CD14-positive monocyte (primary cell): ENCODE measurements around the gene LNX2. TPM values are rescaled to one million over a fixed set of nuclear protein-coding genes. Genes with fewer than 3 reads are reported as not detected.

Source experiments
- DNase-seq, 3 donors: peaks; one replicate each; pipeline ENCODE4 v3.0.0-alpha.2; 2011 to 2022
- H2AFZ ChIP-seq: 2 replicates; pipeline ENCODE4 v1.6.0; 2012; ENCODE audit warnings: mild to moderate bottlenecking, low read depth, low read length, inconsistent platforms; ENCODE audit not compliant: insufficient read depth, poor library complexity, severe bottlenecking
- H3K27ac ChIP-seq, 2 donors: 1 replicate in 1 of 2; 2 replicates in 1 of 2; pipeline ENCODE4 v1.5.1; 2012 to 2013; ENCODE audit warnings: low read length in 2 of 2, control low read depth in 1 of 2, inconsistent platforms in 1 of 2, low read depth in 1 of 2, mild to moderate bottlenecking in 1 of 2
- H3K27me3 ChIP-seq, 2 donors: one replicate each; pipeline versions ENCODE4 v1.6.0 to v1.6.1; 2011 to 2013; ENCODE audit warnings: low read length in 2 of 2; ENCODE audit not compliant: control insufficient read depth in 2 of 2, insufficient read depth in 2 of 2
- H3K36me3 ChIP-seq, 2 donors: replicated peaks in 1 of 2; 1 replicate in 1 of 2; 2 replicates in 1 of 2; pipeline versions ENCODE4 v1.5.1 to v1.6.1; 2012 to 2013; ENCODE audit warnings: low read length in 2 of 2, control low read depth in 1 of 2, inconsistent platforms in 1 of 2, mild to moderate bottlenecking in 1 of 2; ENCODE audit not compliant: insufficient read depth in 2 of 2, control insufficient read depth in 1 of 2
- H3K4me1 ChIP-seq, 2 donors: 1 replicate in 1 of 2; 2 replicates in 1 of 2; pipeline versions ENCODE4 v1.5.1 to v1.6.1; 2012 to 2013; ENCODE audit warnings: low read length in 2 of 2, control low read depth in 1 of 2, inconsistent platforms in 1 of 2, mild to moderate bottlenecking in 1 of 2, moderate library complexity in 1 of 2; ENCODE audit not compliant: insufficient read depth in 2 of 2, control insufficient read depth in 1 of 2
- H3K4me2 ChIP-seq: replicated peaks from 2 replicates; pipeline ENCODE3; 2012; ENCODE audit warnings: low read length, moderate library complexity, mild to moderate bottlenecking; ENCODE audit not compliant: poor library complexity, severe bottlenecking; ENCODE audit errors: extremely low read depth
- H3K4me3 ChIP-seq, 3 experiments: fragments of 200-600 bp in 1 of 3; sonication (generic) in 1 of 3; replicated peaks in 1 of 3; 1 replicate in 2 of 3; 2 replicates in 1 of 3; pipeline ENCODE4 v1.5.1; 2011 to 2013; ENCODE audit warnings: low read length in 3 of 3, mild to moderate bottlenecking in 3 of 3, control low read depth in 2 of 3, low read depth in 2 of 3, inconsistent platforms in 1 of 3, moderate library complexity in 1 of 3
- H3K79me2 ChIP-seq: 2 replicates; pipeline ENCODE4 v1.6.0; 2012; ENCODE audit warnings: mild to moderate bottlenecking, control low read depth, inconsistent platforms, low read length, moderate library complexity; ENCODE audit not compliant: insufficient read depth
- H3K9ac ChIP-seq: 2 replicates; pipeline ENCODE4 v1.6.0; 2017; ENCODE audit warnings: low read length, mild to moderate bottlenecking; ENCODE audit not compliant: insufficient read depth, poor library complexity, severe bottlenecking
- H3K9me3 ChIP-seq, 2 donors: replicated peaks in 1 of 2; 1 replicate in 1 of 2; 2 replicates in 1 of 2; pipeline versions ENCODE4 v1.5.1 to v1.6.1; 2012 to 2013; ENCODE audit warnings: low read length in 2 of 2, control low read depth in 1 of 2; ENCODE audit not compliant: control insufficient read depth in 1 of 2, insufficient read depth in 1 of 2
- H4K20me1 ChIP-seq: 2 replicates; pipeline ENCODE4 v1.6.0; 2012; ENCODE audit warnings: mild to moderate bottlenecking, low read length, control low read depth, moderate library complexity; ENCODE audit not compliant: insufficient read depth
- H3K27ac Mint-ChIP-seq, 7 donors: one replicate each; pipeline ENCODE4 v1.8.0; 2020; ENCODE audit warnings: mild to moderate bottlenecking in 7 of 7, mixed read lengths in 7 of 7, moderate library complexity in 6 of 7, inconsistent platforms in 2 of 7
- H3K27me3 Mint-ChIP-seq, 3 donors: one replicate each; pipeline ENCODE4 v1.8.0; 2021 to 2022; ENCODE audit warnings: low read depth in 3 of 3, mild to moderate bottlenecking in 3 of 3, mixed read lengths in 3 of 3, moderate library complexity in 3 of 3, inconsistent platforms in 1 of 3
- H3K36me3 Mint-ChIP-seq, 2 donors: one replicate each; pipeline ENCODE4 v1.8.0; 2020; ENCODE audit warnings: mixed read lengths in 2 of 2, inconsistent platforms in 1 of 2, mild to moderate bottlenecking in 1 of 2
- H3K4me1 Mint-ChIP-seq: one replicate; pipeline ENCODE4 v1.8.0; 2020; ENCODE audit warnings: mild to moderate bottlenecking, mixed read lengths
- H3K4me3 Mint-ChIP-seq, 2 donors: one replicate each; pipeline ENCODE4 v1.8.0; 2020; ENCODE audit warnings: mild to moderate bottlenecking in 2 of 2, mixed read lengths in 2 of 2, moderate library complexity in 1 of 2
- H3K9me3 Mint-ChIP-seq, 7 donors: one replicate each; pipeline ENCODE4 v1.8.0; 2020 to 2022; ENCODE audit warnings: mixed read lengths in 7 of 7, mild to moderate bottlenecking in 6 of 7, moderate library complexity in 6 of 7, inconsistent platforms in 2 of 7
- whole genome bisulfite sequencing: methylation state at CpG from one replicate; pipeline ENCODE4 v1.1.5; 2013; ENCODE audit warnings: missing lambda C conversion rate; ENCODE audit not compliant: insufficient coverage; 5-methylcytosine and 5-hydroxymethylcytosine counted together
- intact Hi-C, 2 donors: fragments of 100-400 bp; cut with micrococcal nuclease; formaldehyde crosslinking; loops; one replicate each; pipeline versions ENCODE4 v1.15.0 to v1.15.1; 2023
- polyA plus RNA-seq, 3 donors: library from polyadenylated mRNA; depleted of rRNA in 1 of 3; unstranded in 2 of 3; stranded (reverse) in 1 of 3; fragments of 300-500 nt in 2 of 3; fragments of >200 nt in 1 of 3; fragmentation: Illumina TruSeq in 2 of 3; gene quantifications; 1 replicate in 2 of 3; 2 replicates in 1 of 3; pipeline ENCODE4 v1.2.3, GENCODE V29; 2012 to 2021
- TF ChIP-seq, protein P1 (sequence below): fragments of 200-600 bp; IDR thresholded peaks from one replicate; pipeline ENCODE4 v1.8.0; 2022; ENCODE audit warnings: antibody characterized with exemption, mild to moderate bottlenecking

The LNX2 gene
- polyA plus RNA-seq, 3 donors, result 0.89 to 2.3 (median 1.5) TPM

GRCh38 chr13:27570906-27571305 lies 49.4 kb downstream of the LNX2 start:
- TF ChIP-seq, protein P1, sequence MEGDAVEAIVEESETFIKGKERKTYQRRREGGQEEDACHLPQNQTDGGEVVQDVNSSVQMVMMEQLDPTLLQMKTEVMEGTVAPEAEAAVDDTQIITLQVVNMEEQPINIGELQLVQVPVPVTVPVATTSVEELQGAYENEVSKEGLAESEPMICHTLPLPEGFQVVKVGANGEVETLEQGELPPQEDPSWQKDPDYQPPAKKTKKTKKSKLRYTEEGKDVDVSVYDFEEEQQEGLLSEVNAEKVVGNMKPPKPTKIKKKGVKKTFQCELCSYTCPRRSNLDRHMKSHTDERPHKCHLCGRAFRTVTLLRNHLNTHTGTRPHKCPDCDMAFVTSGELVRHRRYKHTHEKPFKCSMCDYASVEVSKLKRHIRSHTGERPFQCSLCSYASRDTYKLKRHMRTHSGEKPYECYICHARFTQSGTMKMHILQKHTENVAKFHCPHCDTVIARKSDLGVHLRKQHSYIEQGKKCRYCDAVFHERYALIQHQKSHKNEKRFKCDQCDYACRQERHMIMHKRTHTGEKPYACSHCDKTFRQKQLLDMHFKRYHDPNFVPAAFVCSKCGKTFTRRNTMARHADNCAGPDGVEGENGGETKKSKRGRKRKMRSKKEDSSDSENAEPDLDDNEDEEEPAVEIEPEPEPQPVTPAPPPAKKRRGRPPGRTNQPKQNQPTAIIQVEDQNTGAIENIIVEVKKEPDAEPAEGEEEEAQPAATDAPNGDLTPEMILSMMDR, result no peak
- no peaks in the 10 kb centered on the region for H4K20me1 ChIP-seq
- Mint-ChIP-seq H3K36me3 (peaks cover 22 to 27% of the 10 kb centered on the region in 2 donors), H3K27ac (no peak overlapping the region), H3K9me3 (peaks cover 0 to 7% (median 1%) of the 10 kb centered on the region in 7 donors), H3K4me1 (peaks cover 3% of the 10 kb centered on the region), H3K27me3 (no peaks in the 10 kb centered on the region), H3K4me3 (no peak overlapping the region)
- no peak overlapping the region for H3K9ac ChIP-seq
- H3K36me3 ChIP-seq, result peaks cover 11 to 33% of the 10 kb centered on the region in 2 donors
- H2AFZ ChIP-seq, result no peak overlapping the region
- no peak overlapping the region for H3K4me2 ChIP-seq
- no peaks in the 10 kb centered on the region for H3K79me2 ChIP-seq
- no peaks in the 10 kb centered on the region for H3K9me3 ChIP-seq
- no peaks in the 10 kb centered on the region for H3K4me1 ChIP-seq
- WGBS, result no CpG with 5 or more reads among the region's 1 CpG
- H3K27me3 ChIP-seq, result no peaks in the 10 kb centered on the region
- no peak for DNase-seq
- intact Hi-C loops, result no loop called here
- no peak overlapping the region for H3K4me3 ChIP-seq
- H3K27ac ChIP-seq, result no peak overlapping the region

- 100% methylated on average over 1 of the region's 4 CpGs for WGBS
These were observed 50.9 kb downstream of the LNX2 start for GRCh38 chr13:27569405-27569804.

More at GRCh38 chr13:27569405-27569804, 50.9 kb downstream of the LNX2 start:
- Histone ChIP-seq H3K36me3 (peaks cover 14 to 45% of the 10 kb centered on the region in 2 donors), H3K79me2 (no peaks in the 10 kb centered on the region), H3K9me3 (no peaks in the 10 kb centered on the region), H3K4me3 (no peak overlapping the region), H4K20me1 (no peaks in the 10 kb centered on the region), H3K4me1 (no peaks in the 10 kb centered on the region), H3K4me2 (no peak overlapping the region), H3K27ac (no peak overlapping the region), H3K27me3 (no peaks in the 10 kb centered on the region), H2AFZ (no peak overlapping the region), H3K9ac (no peak overlapping the region)
- peaks cover 0 to 5% (median under 1%) of the 10 kb centered on the region in 7 donors for H3K9me3 Mint-ChIP-seq
- intact Hi-C loops, result no loop called here
- H3K36me3 Mint-ChIP-seq, result peaks cover 14 to 16% of the 10 kb centered on the region in 2 donors
- TF ChIP-seq, protein P1, result no peak
- H3K27me3 Mint-ChIP-seq, result no peaks in the 10 kb centered on the region
- peaks cover 3% of the 10 kb centered on the region for H3K4me1 Mint-ChIP-seq
- H3K4me3 Mint-ChIP-seq, result no peak overlapping the region
- H3K27ac Mint-ChIP-seq, result no peak overlapping the region
- no peak for DNase-seq
